ENCODE measurements around the gene LEKR1.

LEKR1 gene

GRCh38 chr3:156803952-156804741, 22.0 kb upstream of the LEKR1 start:
- TF ChIP-seq, protein P1, sequence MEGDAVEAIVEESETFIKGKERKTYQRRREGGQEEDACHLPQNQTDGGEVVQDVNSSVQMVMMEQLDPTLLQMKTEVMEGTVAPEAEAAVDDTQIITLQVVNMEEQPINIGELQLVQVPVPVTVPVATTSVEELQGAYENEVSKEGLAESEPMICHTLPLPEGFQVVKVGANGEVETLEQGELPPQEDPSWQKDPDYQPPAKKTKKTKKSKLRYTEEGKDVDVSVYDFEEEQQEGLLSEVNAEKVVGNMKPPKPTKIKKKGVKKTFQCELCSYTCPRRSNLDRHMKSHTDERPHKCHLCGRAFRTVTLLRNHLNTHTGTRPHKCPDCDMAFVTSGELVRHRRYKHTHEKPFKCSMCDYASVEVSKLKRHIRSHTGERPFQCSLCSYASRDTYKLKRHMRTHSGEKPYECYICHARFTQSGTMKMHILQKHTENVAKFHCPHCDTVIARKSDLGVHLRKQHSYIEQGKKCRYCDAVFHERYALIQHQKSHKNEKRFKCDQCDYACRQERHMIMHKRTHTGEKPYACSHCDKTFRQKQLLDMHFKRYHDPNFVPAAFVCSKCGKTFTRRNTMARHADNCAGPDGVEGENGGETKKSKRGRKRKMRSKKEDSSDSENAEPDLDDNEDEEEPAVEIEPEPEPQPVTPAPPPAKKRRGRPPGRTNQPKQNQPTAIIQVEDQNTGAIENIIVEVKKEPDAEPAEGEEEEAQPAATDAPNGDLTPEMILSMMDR (IDR thresholded peaks at IDR 0.05; ENCODE audit: extremely low read depth, insufficient read depth, missing control alignments), result no peak
- in situ Hi-C loops (cut with MboI; ENCODE audit: low pct_unique_long_range_greater_than_20kb, low sequenced_read_pairs, unreplicated experiment), result no loop called here
- DNase-seq (ENCODE audit: low spot score), result no peak

DNA sequence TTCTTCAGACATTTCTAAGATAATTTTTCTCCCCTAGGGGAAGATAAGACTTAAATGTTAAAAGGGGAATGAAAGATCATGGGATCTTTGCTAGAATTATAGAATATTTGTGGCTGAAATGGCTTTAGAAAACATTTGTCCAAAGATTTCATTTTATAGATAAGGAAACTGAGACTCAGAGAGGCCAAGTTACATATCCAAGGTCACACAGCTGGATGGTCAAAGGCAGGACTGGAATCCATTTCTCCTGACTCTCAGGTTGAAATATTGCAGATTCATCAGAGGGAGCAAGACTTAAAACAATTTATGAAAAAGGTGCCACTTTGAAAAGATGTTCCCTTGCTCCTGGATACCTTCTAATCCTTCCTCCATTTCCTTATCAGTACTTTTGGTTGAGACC, 19.5 kb upstream of the LEKR1 start:
- DNase-seq (ENCODE audit: low spot score), result no peak
- TF ChIP-seq, protein P1 (IDR thresholded peaks at IDR 0.05; ENCODE audit: extremely low read depth, insufficient read depth, missing control alignments), result no peak
- in situ Hi-C loops (cut with MboI; ENCODE audit: low pct_unique_long_range_greater_than_20kb, low sequenced_read_pairs, unreplicated experiment), result no loop called here

GRCh38 chr3:156808025-156808424, 18.1 kb upstream of the LEKR1 start:
- in situ Hi-C loops (cut with MboI; ENCODE audit: low pct_unique_long_range_greater_than_20kb, low sequenced_read_pairs, unreplicated experiment), result no loop called here
- no peak for DNase-seq (ENCODE audit: low spot score)
- TF ChIP-seq, protein P1 (IDR thresholded peaks at IDR 0.05; ENCODE audit: extremely low read depth, insufficient read depth, missing control alignments), result no peak

DNA sequence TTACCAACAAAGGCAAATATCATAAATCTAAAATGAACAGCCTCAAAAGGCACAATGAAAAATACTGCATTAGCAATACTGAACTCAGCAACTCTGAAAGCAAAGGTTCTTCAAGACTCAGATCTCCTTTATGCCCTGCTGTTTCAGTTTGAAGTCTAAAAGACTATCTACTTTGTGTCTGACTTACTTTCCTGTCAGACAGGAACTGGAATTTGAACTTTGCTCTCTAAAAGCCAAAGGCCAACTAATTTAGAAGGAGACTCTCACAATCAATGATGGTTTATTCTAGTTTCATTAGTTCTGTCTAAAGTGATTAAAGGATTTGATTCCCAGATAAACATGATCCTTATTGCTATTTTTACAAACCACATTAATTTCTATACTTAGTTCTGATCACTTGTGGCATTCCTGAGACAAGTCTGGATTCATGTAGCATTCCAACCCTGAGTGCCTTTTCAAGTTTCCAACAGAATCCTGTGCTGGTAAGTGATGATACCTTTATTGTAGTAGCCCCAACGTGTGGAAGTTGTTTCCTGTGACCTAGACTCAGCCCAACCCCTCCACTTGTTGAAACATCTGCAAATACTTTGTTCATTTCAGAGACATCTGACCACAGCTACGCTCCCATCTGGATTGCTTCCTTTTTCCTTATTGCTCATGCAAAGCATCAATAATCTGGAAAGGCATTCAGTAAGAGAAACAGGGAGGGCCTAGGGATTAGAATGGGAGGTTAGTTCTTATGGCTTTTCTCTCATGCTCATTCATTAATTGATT, 14.9 kb upstream of the LEKR1 start:
- TF ChIP-seq, protein P1 (IDR thresholded peaks at IDR 0.05; ENCODE audit: extremely low read depth, insufficient read depth, missing control alignments), result no peak
- in situ Hi-C loops (cut with MboI; ENCODE audit: low pct_unique_long_range_greater_than_20kb, low sequenced_read_pairs, unreplicated experiment), result loop anchor here (10.0 kb wide), 1 partner anchor 126 kb away; no protein-coding TSS in a partner anchor
- no peak for DNase-seq (ENCODE audit: low spot score)

DNA sequence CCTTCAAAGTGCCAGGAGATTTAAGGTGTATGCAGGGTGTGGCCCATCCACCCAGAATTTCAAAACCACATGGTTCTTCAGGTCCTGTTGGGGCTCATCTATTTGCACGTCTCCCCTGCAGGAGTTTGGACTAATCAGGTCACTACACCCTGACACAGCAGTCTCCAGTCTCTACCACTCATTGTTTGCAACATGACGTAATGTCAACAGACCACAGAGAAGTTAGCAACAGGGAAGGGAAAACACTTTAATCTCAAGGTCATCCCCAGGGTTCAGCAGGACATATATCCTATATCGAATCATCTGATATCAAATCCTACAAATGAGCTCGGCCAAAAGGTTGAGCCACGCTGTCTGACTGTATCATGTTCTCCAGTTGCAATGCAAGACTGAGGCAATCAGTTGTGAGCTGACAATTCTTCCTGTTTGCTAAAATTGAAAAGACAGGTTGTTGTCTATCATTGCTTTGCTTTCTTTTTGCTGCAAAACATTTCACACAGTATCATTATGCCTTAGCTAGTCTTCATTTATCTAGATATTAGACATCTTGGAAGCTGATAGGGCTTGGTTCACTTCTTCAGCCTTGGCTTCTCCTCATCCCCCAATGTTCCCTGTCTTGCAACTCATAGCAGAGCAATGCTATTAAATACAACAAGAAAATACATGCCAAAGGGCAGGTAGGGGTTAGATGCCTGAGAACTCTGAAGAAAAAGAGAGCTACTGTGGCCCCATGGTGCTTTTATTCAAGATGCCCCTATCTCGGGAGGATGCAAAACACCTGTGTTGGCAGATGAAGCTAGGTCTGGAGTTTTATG, 13.4 kb upstream of the LEKR1 start:
- TF ChIP-seq, protein P1 (IDR thresholded peaks at IDR 0.05; ENCODE audit: extremely low read depth, insufficient read depth, missing control alignments), result no peak
- in situ Hi-C loops (cut with MboI; ENCODE audit: low pct_unique_long_range_greater_than_20kb, low sequenced_read_pairs, unreplicated experiment), result loop anchor here (10.0 kb wide), 1 partner anchor 128 kb away; no protein-coding TSS in a partner anchor
- DNase-seq (ENCODE audit: low spot score), result no peak

- DNase-seq (ENCODE audit: low spot score), result no peak
- TF ChIP-seq, protein P1 (IDR thresholded peaks at IDR 0.05; ENCODE audit: extremely low read depth, insufficient read depth, missing control alignments), result no peak
- in situ Hi-C loops (cut with MboI; ENCODE audit: low pct_unique_long_range_greater_than_20kb, low sequenced_read_pairs, unreplicated experiment), result loop anchor here (10.0 kb wide), 1 partner anchor 129 kb away; no protein-coding TSS in a partner anchor
Measured at GRCh38 chr3:156814295-156814694, 11.9 kb upstream of the LEKR1 start.

Data from GM13977 (cell line).